IMR-90 (cell line): ENCODE measurements around the gene CYP4B1. TPM values are rescaled to one million over a fixed set of nuclear protein-coding genes. Genes with fewer than 3 reads are reported as not detected.

Experiments used
- ATAC-seq: fragments of 200-7000 bp; cut with Tn5 transposase; 2 replicates; pipeline ENCODE4 v1.9.1; 2020; ENCODE audit warnings: low read depth, mild to moderate bottlenecking, moderate library complexity
- BruUV-seq: library from RNA; stranded (reverse); fragments of 400-500 nt; replicated peaks from 2 replicates; lab custom pipeline; 2021; lab: Mats Ljungman, UMichigan
- CTCF ChIA-PET: fragments of 300-600 bp; formaldehyde crosslinking; extraction: SDS; loops from one replicate; lab custom pipeline; 2021; ENCODE audit warnings: antibody characterized with exemption; lab: Yijun Ruan, JAX
- POLR2A ChIA-PET: fragments of 300-600 bp; sonication (Branson Sonifier 250); formaldehyde crosslinking; loops from one replicate; lab custom pipeline; 2022; ENCODE audit warnings: antibody characterized with exemption; ENCODE audit not compliant: unreplicated experiment; lab: Charles Lee
- DNase-seq: peaks from one replicate; pipeline ENCODE4 v3.0.0; 2013
- H2AFZ ChIP-seq: replicated peaks from 2 replicates; pipeline ENCODE3; 2013; ENCODE audit warnings: low read length, mild to moderate bottlenecking; ENCODE audit not compliant: poor library complexity
- H2AK5ac ChIP-seq: 2 replicates; pipeline ENCODE4 v1.6.1; 2013; ENCODE audit warnings: low read depth, low read length, inconsistent platforms
- H2AK9ac ChIP-seq: replicated peaks from 2 replicates; pipeline ENCODE3; 2013; ENCODE audit warnings: mild to moderate bottlenecking, low read depth, low read length, moderate library complexity; ENCODE audit not compliant: poor library complexity
- H2BK120ac ChIP-seq: 2 replicates; pipeline ENCODE4 v1.6.1; 2013; ENCODE audit warnings: low read depth, low read length, inconsistent platforms
- H2BK15ac ChIP-seq: 3 replicates; pipeline ENCODE4 v1.6.1; 2013; ENCODE audit warnings: low read depth, low read length, inconsistent platforms
- H2BK20ac ChIP-seq: 2 replicates; pipeline ENCODE4 v1.6.1; 2013; ENCODE audit warnings: low read depth, mild to moderate bottlenecking, inconsistent platforms, low read length, moderate library complexity
- H2BK5ac ChIP-seq: 2 replicates; pipeline ENCODE4 v1.6.1; 2013; ENCODE audit warnings: mild to moderate bottlenecking, low read depth, low read length, inconsistent platforms; ENCODE audit not compliant: poor library complexity, severe bottlenecking
- H3K14ac ChIP-seq: replicated peaks from 2 replicates; pipeline ENCODE4 v1.6.1; 2013; ENCODE audit warnings: low read depth, low read length, inconsistent platforms
- H3K18ac ChIP-seq: 2 replicates; pipeline ENCODE4 v1.6.1; 2013; ENCODE audit warnings: low read depth, low read length, control low read depth
- H3K23ac ChIP-seq: 2 replicates; pipeline ENCODE4 v1.6.1; 2013; ENCODE audit warnings: low read depth, low read length, inconsistent platforms
- H3K27ac ChIP-seq: 2 replicates; pipeline ENCODE4 v1.5.1; 2013; ENCODE audit warnings: mild to moderate bottlenecking, control low read depth, low read length; ENCODE audit not compliant: insufficient read depth
- H3K27me3 ChIP-seq: 2 replicates; pipeline ENCODE4 v1.6.1; 2013; ENCODE audit warnings: low read length; ENCODE audit not compliant: control insufficient read depth, insufficient read depth
- H3K36me3 ChIP-seq: 2 replicates; pipeline ENCODE4 v1.6.1; 2013; ENCODE audit warnings: low read length, mixed read lengths; ENCODE audit not compliant: control insufficient read depth, insufficient read depth
- H3K4ac ChIP-seq: 2 replicates; pipeline ENCODE4 v1.6.1; 2013; ENCODE audit warnings: low read depth, low read length, inconsistent platforms
- H3K4me1 ChIP-seq: 2 replicates; pipeline ENCODE4 v1.6.1; 2013; ENCODE audit warnings: low read length, mixed read lengths; ENCODE audit not compliant: control insufficient read depth, insufficient read depth
- H3K4me2 ChIP-seq: 2 replicates; pipeline ENCODE4 v1.6.1; 2013; ENCODE audit warnings: low read depth, mild to moderate bottlenecking, control low read depth, low read length, moderate library complexity
- H3K4me3 ChIP-seq: 2 replicates; pipeline ENCODE4 v1.5.1; 2013; ENCODE audit warnings: low read depth, mild to moderate bottlenecking, control low read depth, low read length, moderate library complexity; ENCODE audit not compliant: insufficient read depth
- H3K56ac ChIP-seq: 2 replicates; pipeline ENCODE4 v1.6.1; 2013; ENCODE audit warnings: low read length, inconsistent platforms; ENCODE audit not compliant: insufficient read depth; ENCODE audit errors: extremely low read depth
- H3K79me1 ChIP-seq, 2 experiments: 2 replicates each; pipeline ENCODE4 v1.6.1; 2013; ENCODE audit warnings: low read length in 2 of 2, inconsistent platforms in 1 of 2, low read depth in 1 of 2
- H3K9ac ChIP-seq: 2 replicates; pipeline ENCODE4 v1.6.1; 2013; ENCODE audit warnings: low read depth, low read length, control low read depth
- H3K9me1 ChIP-seq: 2 replicates; pipeline ENCODE4 v1.6.1; 2013; ENCODE audit warnings: low read length, inconsistent platforms; ENCODE audit not compliant: insufficient read depth
- H3K9me3 ChIP-seq: 2 replicates; pipeline ENCODE4 v1.6.1; 2013; ENCODE audit warnings: low read length; ENCODE audit not compliant: control insufficient read depth, insufficient read depth
- H4K20me1 ChIP-seq: 2 replicates; pipeline ENCODE4 v1.6.1; 2013; ENCODE audit warnings: low read length, inconsistent platforms; ENCODE audit not compliant: insufficient read depth
- H4K5ac ChIP-seq: 2 replicates; pipeline ENCODE4 v1.6.1; 2013; ENCODE audit warnings: mild to moderate bottlenecking, low read depth, low read length, control low read depth
- H4K8ac ChIP-seq, 2 experiments: 2 replicates each; pipeline ENCODE4 v1.6.1; 2013; ENCODE audit warnings: low read depth in 2 of 2, low read length in 2 of 2, control low read depth in 1 of 2, inconsistent platforms in 1 of 2
- H4K91ac ChIP-seq: 2 replicates; pipeline ENCODE4 v1.6.1; 2013; ENCODE audit warnings: low read depth, low read length, inconsistent platforms; ENCODE audit not compliant: insufficient read depth
- BHLHE40 ChIP-seq: fragments of 150-350 bp; IDR thresholded peaks from 2 replicates; pipeline ENCODE4 v1.6.1; 2016; ENCODE audit warnings: mild to moderate bottlenecking, low read depth, low read length
- CHD1 ChIP-seq: IDR thresholded peaks from 2 replicates; pipeline ENCODE4 v1.6.1; 2012; ENCODE audit warnings: low read depth, low read length, improper control_type of control experiment
- ELK1 ChIP-seq: fragments of 150-350 bp; IDR thresholded peaks from 2 replicates; pipeline ENCODE4 v1.6.1; 2016; ENCODE audit warnings: low read depth, mild to moderate bottlenecking, low read length, moderate library complexity, borderline replicate concordance
- NFE2L2 ChIP-seq: fragments of 150-350 bp; IDR thresholded peaks from 2 replicates; pipeline ENCODE4 v1.6.1; 2016; ENCODE audit warnings: low read depth, mild to moderate bottlenecking, low read length
- POLR2A ChIP-seq: IDR thresholded peaks from 2 replicates; pipeline ENCODE4 v1.6.1; 2012; ENCODE audit warnings: mild to moderate bottlenecking, low read depth, low read length
- RAD21 ChIP-seq: IDR thresholded peaks from 2 replicates; pipeline ENCODE4 v1.6.1; 2012; ENCODE audit warnings: low read length, improper control_type of control experiment
- SMC3 ChIP-seq: fragments of 150-350 bp; IDR thresholded peaks from 2 replicates; pipeline ENCODE4 v1.6.1; 2016; ENCODE audit warnings: low read depth, mild to moderate bottlenecking, antibody characterized with exemption, low read length, moderate library complexity
- WGBS, 2 experiments: methylation state at CpG; one replicate each; pipeline versions ENCODE4 v1.1.5 to v1.1.7; 2013; ENCODE audit warnings: missing lambda C conversion rate in 2 of 2; ENCODE audit not compliant: insufficient read length in 1 of 2; ENCODE audit errors: extremely low coverage in 2 of 2; 5-methylcytosine and 5-hydroxymethylcytosine counted together
- dilution Hi-C: fragments of 300-500 bp; cut with HindIII; formaldehyde crosslinking; loops from one replicate; pipeline ENCODE4 v1.14.3; 2018; ENCODE audit warnings: low sequenced_read_pairs; ENCODE audit not compliant: unreplicated experiment
- in situ Hi-C: fragments of 300-500 bp; cut with MboI; formaldehyde crosslinking; loops from 3 replicates; pipeline ENCODE4 v1.14.3; 2019; ENCODE audit warnings: low sequenced_read_pairs, inconsistent platforms, mixed read lengths
- intact Hi-C: fragments of 100-400 bp; cut with micrococcal nuclease; formaldehyde crosslinking; loops from 2 replicates; pipeline ENCODE4 v1.10.0; 2022
- polyA plus RNA-seq, 3 experiments: library from polyadenylated mRNA; depleted of rRNA; stranded (reverse); fragments of >200 nt; gene quantifications; 2 replicates each; pipeline ENCODE4 v1.2.3, GENCODE V29; 2012; ENCODE audit warnings: low replicate concordance in 1 of 3
- total RNA-seq: library from RNA; depleted of rRNA; stranded (reverse); fragments of >200 nt; gene quantifications from 2 replicates; pipeline ENCODE4 v1.2.3, GENCODE V29; 2012

CYP4B1 gene
- total and polyA plus RNA-seq, 2 of the 4 experiments (the other 2 are of a cell fraction) = not detected

GRCh38 chr1:46797696-46798470, 963 bp upstream of the CYP4B1 start:
- H2AK5ac ChIP-seq = no peak overlapping the region
- H3K4me3 ChIP-seq = no peak overlapping the region
- no peaks in the 10 kb centered on the region for H3K79me1 ChIP-seq
- CTCF ChIA-PET = no interaction called here
- WGBS, 2 experiments = no CpG with 5 or more reads among the region's 1 CpG
- DNase-seq = no peak
- no peaks in the 10 kb centered on the region for H3K36me3 ChIP-seq
- no peak overlapping the region for H3K4ac ChIP-seq
- no peak overlapping the region for H3K56ac ChIP-seq
- H3K4me1 ChIP-seq = no peaks in the 10 kb centered on the region
- no peak overlapping the region for H3K4me2 ChIP-seq
- peaks cover 16% of the 10 kb centered on the region for H3K9me3 ChIP-seq
- H4K20me1 ChIP-seq = no peaks in the 10 kb centered on the region
- POLR2A ChIA-PET = no interaction called here
- H2BK5ac ChIP-seq = no peak overlapping the region
- no peak overlapping the region for H3K14ac ChIP-seq
- no peak overlapping the region for H2BK15ac ChIP-seq
- in situ Hi-C loops (no loop called here), intact Hi-C loops (no loop called here), dilution Hi-C loops (no loop called here)
- no peak overlapping the region for H2AFZ ChIP-seq
- no peaks in the 10 kb centered on the region for H3K9me1 ChIP-seq
- no peak overlapping the region for H4K5ac ChIP-seq
- H3K27ac ChIP-seq = no peak overlapping the region
- no peaks in the 10 kb centered on the region for H3K27me3 ChIP-seq
- H3K18ac ChIP-seq = no peak overlapping the region
- H2BK20ac ChIP-seq = no peak overlapping the region
- BruUV-seq = no TSS peak
- no peak overlapping the region for H3K9ac ChIP-seq
- no peak overlapping the region for H2BK120ac ChIP-seq
- H2AK9ac ChIP-seq = no peak overlapping the region
- H3K23ac ChIP-seq = no peak overlapping the region
- TF ChIP-seq POLR2A = no peak
- TF ChIP-seq CHD1 = no peak
- TF ChIP-seq ELK1 = no peak
- no peak for TF ChIP-seq BHLHE40
- no peak for TF ChIP-seq SMC3
- no peak for TF ChIP-seq RAD21
- no peak for TF ChIP-seq NFE2L2
- no peak for ATAC-seq
- H4K91ac ChIP-seq = no peak overlapping the region
- H4K8ac ChIP-seq = no peak overlapping the region
